ELF-1 (cell line): Measurements from ENCODE around the gene TTC28.
A peak's percentile ranks its signal among the peaks of the same experiment; 100 is the strongest.

ENCODE experiments used
- DNase-seq: peaks from one replicate; pipeline ENCODE4 v3.0.0-alpha.2; 2016; ENCODE audit warnings: low read depth, low spot score

Gene TTC28

GRCh38 chr22:27933186-27933983 is 746.3 kb downstream of the TTC28 start:
- no peak for DNase-seq

GRCh38 chr22:27930331-27931060 is 749.1 kb downstream of the TTC28 start:
- peak; percentile 7 for DNase-seq
